HEK293 (cell line): ENCODE measurements around the gene DDIAS.

ENCODE experiments used
- AEBP2 ChIP-seq: fragments of 450-650 bp; formaldehyde crosslinking; IDR thresholded peaks from 2 replicates; pipeline ENCODE4 v1.5.1; 2016; ENCODE audit warnings: missing biosample characterization, missing genetic modification characterization, borderline replicate concordance
- TCF7L2 ChIP-seq: IDR thresholded peaks from 2 replicates; pipeline ENCODE4 v1.6.1; 2011; ENCODE audit warnings: low read depth, mild to moderate bottlenecking, inconsistent platforms, low read length, moderate library complexity, borderline replicate concordance
- ZNF146 ChIP-seq: fragments of 450-650 bp; formaldehyde crosslinking; IDR thresholded peaks from 2 replicates; pipeline ENCODE4 v1.5.1; 2016; ENCODE audit warnings: missing biosample characterization, missing genetic modification characterization
- ZNF18 ChIP-seq: fragments of 450-650 bp; formaldehyde crosslinking; IDR thresholded peaks from 2 replicates; pipeline ENCODE4 v1.5.1; 2016; ENCODE audit warnings: missing biosample characterization, missing genetic modification characterization
- ZNF26 ChIP-seq: fragments of 450-650 bp; formaldehyde crosslinking; IDR thresholded peaks from 2 replicates; pipeline ENCODE4 v1.5.1; 2016; ENCODE audit warnings: missing biosample characterization, missing genetic modification characterization
- ZNF433 ChIP-seq: fragments of 450-650 bp; formaldehyde crosslinking; IDR thresholded peaks from 2 replicates; pipeline ENCODE4 v1.5.1; 2016; ENCODE audit warnings: missing biosample characterization, missing genetic modification characterization, low read depth
- ZNF658 ChIP-seq: fragments of 450-650 bp; formaldehyde crosslinking; IDR thresholded peaks from 2 replicates; pipeline ENCODE4; 2016; ENCODE audit warnings: missing biosample characterization, missing genetic modification characterization
- TF ChIP-seq, protein P1 (sequence below): fragments of 450-650 bp; formaldehyde crosslinking; IDR thresholded peaks from 2 replicates; pipeline ENCODE4 v1.5.1; 2016; ENCODE audit warnings: missing biosample characterization, missing genetic modification characterization

DNA sequence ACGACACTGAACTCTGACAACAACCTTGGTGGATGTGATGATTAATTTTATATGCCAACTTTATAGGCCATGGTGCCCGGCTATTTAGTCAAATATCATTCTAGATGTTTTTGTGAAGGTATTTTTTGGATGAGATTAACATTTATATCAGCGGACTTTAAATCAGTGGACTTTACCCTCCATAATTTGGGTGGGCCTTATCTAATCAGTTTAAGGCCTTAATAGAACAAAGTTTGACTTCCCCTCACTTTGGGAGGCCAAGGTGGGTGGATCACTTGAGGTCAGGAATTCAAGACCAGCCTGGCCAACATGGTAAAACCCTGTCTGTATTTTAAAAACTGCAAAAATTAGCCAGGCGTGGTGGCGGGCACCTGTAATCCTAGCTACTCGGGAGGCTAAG is 5.4 kb upstream of the DDIAS start:
- TF ChIP-seq TCF7L2 (no peak), ZNF658 (no peak), AEBP2 (tag by site-specific recombination) (no peak), ZNF433 (tag by site-specific recombination) (no peak), ZNF18 (no peak), ZNF26 (tag by site-specific recombination) (no peak), ZNF146 (tag by site-specific recombination) (no peak)
- TF ChIP-seq, protein P1, sequence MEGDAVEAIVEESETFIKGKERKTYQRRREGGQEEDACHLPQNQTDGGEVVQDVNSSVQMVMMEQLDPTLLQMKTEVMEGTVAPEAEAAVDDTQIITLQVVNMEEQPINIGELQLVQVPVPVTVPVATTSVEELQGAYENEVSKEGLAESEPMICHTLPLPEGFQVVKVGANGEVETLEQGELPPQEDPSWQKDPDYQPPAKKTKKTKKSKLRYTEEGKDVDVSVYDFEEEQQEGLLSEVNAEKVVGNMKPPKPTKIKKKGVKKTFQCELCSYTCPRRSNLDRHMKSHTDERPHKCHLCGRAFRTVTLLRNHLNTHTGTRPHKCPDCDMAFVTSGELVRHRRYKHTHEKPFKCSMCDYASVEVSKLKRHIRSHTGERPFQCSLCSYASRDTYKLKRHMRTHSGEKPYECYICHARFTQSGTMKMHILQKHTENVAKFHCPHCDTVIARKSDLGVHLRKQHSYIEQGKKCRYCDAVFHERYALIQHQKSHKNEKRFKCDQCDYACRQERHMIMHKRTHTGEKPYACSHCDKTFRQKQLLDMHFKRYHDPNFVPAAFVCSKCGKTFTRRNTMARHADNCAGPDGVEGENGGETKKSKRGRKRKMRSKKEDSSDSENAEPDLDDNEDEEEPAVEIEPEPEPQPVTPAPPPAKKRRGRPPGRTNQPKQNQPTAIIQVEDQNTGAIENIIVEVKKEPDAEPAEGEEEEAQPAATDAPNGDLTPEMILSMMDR (tag by site-specific recombination), result no peak
